GM12878 (cell line): ENCODE measurements around the gene C19orf38. TPM values are rescaled to one million over a fixed set of nuclear protein-coding genes. Genes with fewer than 3 reads are reported as not detected.

Experiments
- ATAC-seq: fragments of 200-7000 bp; cut with Tn5 transposase; 3 replicates; pipeline ENCODE4 v1.9.1; 2020; ENCODE audit warnings: mild to moderate bottlenecking, moderate library complexity
- BruUV-seq: library from RNA; stranded (reverse); fragments of 400-500 nt; replicated peaks from 2 replicates; lab custom pipeline; 2021; lab: Mats Ljungman, UMichigan
- CTCF ChIA-PET: fragments of 300-600 bp; sonication (Branson Sonifier 250); formaldehyde crosslinking; extraction: SDS; loops from one replicate; lab custom pipeline; 2021; ENCODE audit warnings: inconsistent platforms; lab: Yijun Ruan, JAX
- POLR2A ChIA-PET: fragments of 350-600 bp; formaldehyde crosslinking; extraction: SDS; loops from one replicate; lab custom pipeline; 2021; ENCODE audit warnings: inconsistent platforms; lab: Charles Lee
- RAD21 ChIA-PET: fragments of 300-600 bp; sonication (Branson Sonifier 250); formaldehyde crosslinking; loops from one replicate; lab custom pipeline; 2023; ENCODE audit warnings: antibody characterized with exemption; ENCODE audit not compliant: unreplicated experiment; lab: Charles Lee
- SMC1A ChIA-PET: fragments of 300-600 bp; sonication (Branson Sonifier 250); formaldehyde crosslinking; loops from one replicate; lab custom pipeline; 2023; ENCODE audit not compliant: unreplicated experiment, uncharacterized antibody; lab: Charles Lee
- DNase-seq: peaks from one replicate; pipeline ENCODE4 v3.0.0-alpha.2; 2011; ENCODE audit warnings: low read depth, low spot score
- FAIRE-seq: peaks from 3 replicates; lab custom pipeline; 2011; peaks lifted over from hg19 to GRCh38; lab: Jason Lieb, UNC
- H2AFZ ChIP-seq: 2 replicates; pipeline ENCODE4 v1.6.0; 2011; ENCODE audit warnings: low read depth, low read length, control low read depth; ENCODE audit not compliant: control insufficient read depth
- H3K27ac ChIP-seq: 2 replicates; pipeline ENCODE4 v1.5.1; 2011; ENCODE audit warnings: control low read depth; ENCODE audit not compliant: control insufficient read depth, insufficient read depth
- H3K27me3 ChIP-seq, 2 experiments: replicated peaks in 1 of 2; 2 replicates each; pipeline versions ENCODE4 v1.6.0 to v1.6.1; 2011; ENCODE audit warnings: low read length in 1 of 2; ENCODE audit not compliant: control insufficient read depth in 2 of 2, insufficient read depth in 2 of 2
- H3K36me3 ChIP-seq, 2 experiments: 2 replicates each; pipeline ENCODE4 v1.5.1; 2011; ENCODE audit warnings: low read length in 1 of 2; ENCODE audit not compliant: control insufficient read depth in 2 of 2, insufficient read depth in 2 of 2
- H3K4me1 ChIP-seq: 2 replicates; pipeline ENCODE4 v1.6.1; 2011; ENCODE audit warnings: mild to moderate bottlenecking, low read length, moderate library complexity, mixed read lengths; ENCODE audit not compliant: control insufficient read depth, insufficient read depth
- H3K4me2 ChIP-seq: 2 replicates; pipeline ENCODE4 v1.6.0; 2011; ENCODE audit warnings: control low read depth; ENCODE audit not compliant: control insufficient read depth, insufficient read depth
- H3K4me3 ChIP-seq: fragments of 200-600 bp; sonication (generic); 2 replicates; pipeline ENCODE4 v1.5.1; 2016
- H3K79me2 ChIP-seq: 2 replicates; pipeline ENCODE4 v1.6.0; 2011; ENCODE audit warnings: low read length; ENCODE audit not compliant: control insufficient read depth, insufficient read depth
- H3K9ac ChIP-seq: 2 replicates; pipeline ENCODE4 v1.8.0; 2011; ENCODE audit warnings: low read length, control low read depth, mixed read lengths; ENCODE audit not compliant: control insufficient read depth, insufficient read depth
- H3K9me3 ChIP-seq: replicated peaks from 3 replicates; pipeline ENCODE4 v1.5.1; 2011; ENCODE audit warnings: mild to moderate bottlenecking, low read length; ENCODE audit not compliant: control insufficient read depth, insufficient read depth
- H4K20me1 ChIP-seq: 2 replicates; pipeline ENCODE4 v1.6.0; 2011; ENCODE audit not compliant: control insufficient read depth, insufficient read depth
- BMI1 ChIP-seq: fragments of 450-650 bp; IDR thresholded peaks from 2 replicates; pipeline ENCODE4 v1.6.1; 2016; ENCODE audit warnings: mild to moderate bottlenecking, moderate library complexity, borderline replicate concordance
- ELK1 ChIP-seq: IDR thresholded peaks from 2 replicates; pipeline ENCODE4 v1.6.1; 2012; ENCODE audit warnings: low read depth, low read length, improper control_type of control experiment
- IRF4 ChIP-seq: IDR thresholded peaks from 2 replicates; pipeline ENCODE4 v1.6.1; 2011; ENCODE audit warnings: low read depth, low read length
- PML ChIP-seq: IDR thresholded peaks from 2 replicates; pipeline ENCODE4 v1.6.1; 2012; ENCODE audit warnings: low read length, inconsistent platforms
- POLR2AphosphoS2 ChIP-seq: IDR thresholded peaks from 2 replicates; pipeline ENCODE4 v1.6.1; 2011; ENCODE audit warnings: low read depth, mild to moderate bottlenecking, low read length, improper control_type of control experiment, moderate library complexity
- SP1 ChIP-seq: IDR thresholded peaks from one replicate; pipeline ENCODE4 v1.6.1; 2011; ENCODE audit warnings: low read depth, low read length
- SREBF2 ChIP-seq: IDR thresholded peaks from 2 replicates; pipeline ENCODE4 v1.6.1; 2012; ENCODE audit warnings: mild to moderate bottlenecking, low read length
- ZBTB4 ChIP-seq: fragments of 450-650 bp; formaldehyde crosslinking; IDR thresholded peaks from 2 replicates; pipeline ENCODE4 v1.4.0; 2022; ENCODE audit warnings: mild to moderate bottlenecking, moderate library complexity
- ZNF217 ChIP-seq: fragments of 450-650 bp; IDR thresholded peaks from 2 replicates; pipeline ENCODE4 v1.6.1; 2017; ENCODE audit warnings: antibody characterized with exemption, mild to moderate bottlenecking
- ZZZ3 ChIP-seq: IDR thresholded peaks from 2 replicates; pipeline ENCODE4 v1.6.1; 2011; ENCODE audit warnings: low read depth; ENCODE audit not compliant: control insufficient read depth, insufficient read length
- WGBS: methylation state at CpG from one replicate; pipeline ENCODE4 v1.1.6; 2016; ENCODE audit warnings: low lambda C conversion rate; ENCODE audit not compliant: insufficient replicate concordance, insufficient coverage; ENCODE audit errors: missing lambda C conversion rate; 5-methylcytosine and 5-hydroxymethylcytosine counted together
- in situ Hi-C: fragments of 300-500 bp; cut with MboI; formaldehyde crosslinking; loops from 9 replicates; pipeline ENCODE4 v1.14.3; 2018; ENCODE audit warnings: mixed read lengths
- intact Hi-C: fragments of 100-400 bp; cut with micrococcal nuclease; formaldehyde crosslinking; loops from one replicate; pipeline ENCODE4 v1.14.2; 2022; ENCODE audit not compliant: unreplicated experiment
- polyA plus RNA-seq, 11 experiments: library from polyadenylated mRNA; depleted of rRNA in 4 of 11; unstranded in 6 of 11; stranded (reverse) in 5 of 11; fragments of >200 nt; fragmentation: Nextera tagmentation in 4 of 11; fragmentation: Illumina TruSeq in 1 of 11; extraction: Ambion mirVana in 4 of 11; extraction: Trizol in 1 of 11; gene quantifications; 1 replicate in 1 of 11; 2 replicates in 10 of 11; pipeline versions ENCODE4 v1.2.1 to v1.2.3, GENCODE V29; 2011 to 2016; ENCODE audit warnings: inconsistent platforms in 2 of 11, missing spikeins in 2 of 11, low read depth in 1 of 11
- total RNA-seq, 4 experiments: library from RNA; depleted of rRNA in 3 of 4; stranded (reverse); fragments of >200 nt in 3 of 4; fragmentation: Illumina TruSeq in 1 of 4; extraction: Trizol in 1 of 4; gene quantifications; 2 replicates each; pipeline versions ENCODE4 v1.2.1 to v1.2.3, GENCODE V29; 2013 to 2021

C19orf38 gene
- total and polyA plus RNA-seq, 10 of the 15 experiments (the other 5 are each of a cell fraction or from before 2014, with no cell fraction given), result 2.6 to 7.5 (median 5.0) TPM

- no peak for FAIRE-seq
- in situ Hi-C loops, result no loop called here
- POLR2A ChIA-PET, result interaction anchor here (1.2 kb wide), 1 partner anchor 13 kb away, joined by 4 read pairs; no protein-coding TSS in a partner anchor
- H3K27ac ChIP-seq, result no peak overlapping the region
- H3K36me3 ChIP-seq, result peaks cover 0 to 12% of the 10 kb centered on the region in 2 experiments; a peak in 3 of 4 replicates
- CTCF ChIA-PET, result interaction anchor here (2.5 kb wide), 1 partner anchor 17 kb away, joined by 21 read pairs; no protein-coding TSS in a partner anchor
- H4K20me1 ChIP-seq, result peaks cover 6% of the 10 kb centered on the region; the same call in 1 of the 2 replicates
- no peaks in the 10 kb centered on the region for H3K9me3 ChIP-seq
- no TSS peak for BruUV-seq
- no peak overlapping the region for H3K9ac ChIP-seq
- no peak for ATAC-seq
- H3K4me1 ChIP-seq, result peaks cover 20% of the 10 kb centered on the region
- SMC1A ChIA-PET, result interaction anchor here (0.8 to 4.2 kb wide), 3 partner anchors 9 to 16 kb away, joined by 3 to 28 read pairs (median 13); no protein-coding TSS in a partner anchor
- H2AFZ ChIP-seq, result no peak overlapping the region
- RAD21 ChIA-PET, result interaction anchor here (0.6 to 1.6 kb wide), 2 partner anchors 27 to 193 kb away, joined by 3 to 5 read pairs; no protein-coding TSS in a partner anchor
- DNase-seq, result no peak
- H3K4me2 ChIP-seq, result no peak overlapping the region
- intact Hi-C loops, result no loop called here
- 98% methylated on average over 4 of the region's 4 CpGs for WGBS
- H3K27me3 ChIP-seq, result no peaks in the 10 kb centered on the region
- TF ChIP-seq ZBTB4 (no peak), IRF4 (no peak), POLR2AphosphoS2 (no peak), ZNF217 (no peak), PML (no peak), SREBF2 (no peak), ELK1 (no peak), ZZZ3 (no peak), SP1 (no peak), BMI1 (no peak)
- peaks cover 51% of the 10 kb centered on the region for H3K79me2 ChIP-seq
- H3K4me3 ChIP-seq, result no peak overlapping the region
Measured at GRCh38 chr19:10889880-10890279, 41.7 kb downstream of the C19orf38 start.
